Activated CD4-positive, alpha-beta T cell treated with anti-CD3 and anti-CD28 coated beads for 4 hours (primary cell): ENCODE measurements around the gene UNC79.
"Not testable (repeated sequence)": the region's sequence is repeated elsewhere in the genome, so short reads cannot be mapped to it uniquely, and the experiment has no call there.

Experiments
- DNase-seq, 2 donors: peaks; one replicate each; pipeline ENCODE4 v3.0.0-alpha.2; 2020

UNC79 gene

DNA sequence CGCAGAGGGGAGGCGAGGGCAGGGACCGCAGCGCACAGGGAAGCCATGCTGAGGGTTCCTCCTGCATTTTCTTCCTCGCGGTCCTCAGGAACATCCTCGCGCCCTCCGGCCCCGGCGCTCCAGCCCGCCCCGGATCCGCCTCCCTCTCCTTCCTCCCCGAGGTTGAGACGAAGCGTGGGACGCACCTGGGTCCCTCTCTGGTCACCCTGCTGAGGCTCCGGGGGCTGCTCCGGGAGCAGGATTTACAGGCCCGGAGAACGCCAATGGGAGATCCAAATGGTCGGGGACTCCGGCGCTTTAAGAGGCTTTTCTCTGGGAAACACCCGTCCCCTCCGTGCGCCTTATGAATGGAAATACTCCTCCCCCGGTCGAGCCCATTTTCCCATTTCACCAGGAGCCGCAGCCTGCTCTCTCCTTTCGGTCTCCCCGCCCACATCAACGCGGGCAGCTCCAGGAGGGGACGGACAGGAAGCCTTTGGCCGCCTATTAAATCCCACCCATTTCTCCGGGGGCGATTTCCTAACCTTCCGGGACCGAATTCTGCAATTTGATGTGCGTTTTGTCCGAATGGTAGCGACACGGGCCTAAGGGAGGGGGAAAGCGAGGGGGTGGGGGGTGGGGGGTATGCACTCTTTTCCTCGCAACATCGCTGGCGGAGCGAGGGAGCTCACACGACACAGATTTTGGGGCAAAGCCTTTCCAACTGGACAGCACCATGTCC is at the start of gene UNC79:
UNC79 (plus strand) TSS at position 625 of the 721 bp plus-strand sequence; CDS start at position 716, 91 bp downstream.
- no peak for DNase-seq

DNA sequence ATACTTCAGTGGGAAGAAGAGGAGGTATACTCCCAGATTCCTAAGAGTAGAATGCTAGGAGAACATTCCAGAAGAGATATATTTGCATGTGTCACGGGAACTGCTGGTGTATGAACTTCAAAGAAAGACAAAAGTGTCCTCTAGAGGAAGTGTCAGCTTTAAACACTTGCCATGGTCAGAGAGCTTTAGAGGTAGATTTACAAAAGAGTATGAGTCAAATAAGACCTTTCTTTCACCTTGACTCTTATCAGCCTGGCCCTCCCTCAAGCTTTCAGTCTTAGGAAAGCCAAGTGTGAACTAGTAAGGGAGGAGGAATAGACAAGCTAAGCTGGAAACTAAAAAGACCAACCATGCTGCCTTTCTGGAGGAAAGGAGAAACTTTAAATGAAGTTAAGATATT is 49.1 kb upstream of the UNC79 start:
- no peak for DNase-seq

DNA sequence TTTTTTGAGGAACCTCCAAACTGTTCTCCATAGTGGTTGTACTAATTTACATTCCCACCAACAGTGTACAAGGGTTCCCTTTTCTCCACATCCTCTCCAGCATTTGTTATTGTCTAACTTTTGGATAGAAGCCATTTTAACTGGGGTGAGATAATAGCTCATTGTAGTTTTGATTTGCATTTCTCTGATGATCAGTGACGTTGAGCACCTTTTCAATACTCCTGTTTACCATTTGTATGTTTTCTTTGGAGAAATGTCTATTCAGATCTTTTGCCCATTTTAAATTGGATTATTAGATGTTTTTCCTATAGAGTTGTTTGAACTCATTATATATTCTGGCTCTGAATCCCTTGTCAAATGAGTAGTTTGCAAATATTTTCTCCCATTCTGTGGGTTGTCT is 46.5 kb upstream of the UNC79 start:
- not testable (repeated sequence) for DNase-seq

DNA sequence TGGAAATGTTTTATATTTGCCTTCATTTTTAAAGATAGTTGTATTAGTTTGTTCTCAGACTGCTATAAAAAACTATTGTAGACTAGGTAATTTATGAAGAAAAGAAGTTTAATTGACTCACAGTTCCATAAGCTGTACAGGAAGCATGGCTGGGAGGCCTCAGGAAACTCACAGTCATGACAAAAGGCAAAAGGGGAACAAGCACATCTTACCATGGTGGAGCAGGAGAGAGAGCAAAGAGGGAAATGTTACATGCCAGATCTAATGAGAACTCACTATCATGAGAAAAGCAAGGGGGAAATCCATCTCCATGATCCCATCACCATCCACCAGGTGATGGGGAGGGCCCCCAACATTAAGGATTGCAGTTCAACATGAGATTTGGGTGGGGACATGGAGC is 35.5 kb upstream of the UNC79 start:
- DNase-seq, result no peak

DNA sequence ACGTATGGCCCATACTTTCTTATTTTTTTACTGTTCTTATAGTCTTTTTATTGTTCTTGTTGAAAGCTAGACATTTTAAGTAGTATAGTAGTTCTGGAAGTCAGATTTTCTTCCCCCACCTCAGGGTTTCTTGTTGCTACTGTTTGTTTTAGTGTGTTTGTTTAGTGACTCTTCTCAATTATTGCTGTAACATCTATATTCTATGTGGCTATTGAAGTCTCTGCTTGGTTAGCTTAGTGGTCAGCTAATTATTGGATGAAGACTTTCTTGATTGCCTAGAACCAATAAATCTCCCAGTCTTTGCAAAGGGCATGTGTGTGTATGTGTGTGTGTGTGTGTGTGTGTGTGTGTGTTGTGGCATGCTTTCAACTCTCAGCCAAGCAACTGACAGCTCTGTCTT is 34.3 kb upstream of the UNC79 start:
- DNase-seq, result no peak

DNA sequence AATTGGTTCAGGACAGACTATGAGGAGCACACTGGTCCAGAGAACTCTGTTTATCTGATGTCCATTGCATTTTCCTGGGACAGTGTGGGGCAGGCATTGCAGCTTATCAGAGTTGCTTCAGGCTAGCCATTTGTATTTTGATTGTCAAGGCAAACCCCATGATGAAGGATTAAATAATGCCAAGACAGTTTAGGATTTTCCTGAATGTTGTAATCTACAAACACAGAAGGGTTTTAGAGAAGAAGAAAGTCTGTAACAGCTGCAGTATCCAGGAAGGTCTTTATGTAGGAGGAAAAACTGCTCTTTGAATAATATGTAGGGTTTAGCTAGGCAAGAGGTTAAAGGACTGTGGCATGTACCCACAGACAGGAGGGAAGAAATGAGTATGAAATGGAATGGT is 32.2 kb upstream of the UNC79 start:
- DNase-seq, result no peak

DNA sequence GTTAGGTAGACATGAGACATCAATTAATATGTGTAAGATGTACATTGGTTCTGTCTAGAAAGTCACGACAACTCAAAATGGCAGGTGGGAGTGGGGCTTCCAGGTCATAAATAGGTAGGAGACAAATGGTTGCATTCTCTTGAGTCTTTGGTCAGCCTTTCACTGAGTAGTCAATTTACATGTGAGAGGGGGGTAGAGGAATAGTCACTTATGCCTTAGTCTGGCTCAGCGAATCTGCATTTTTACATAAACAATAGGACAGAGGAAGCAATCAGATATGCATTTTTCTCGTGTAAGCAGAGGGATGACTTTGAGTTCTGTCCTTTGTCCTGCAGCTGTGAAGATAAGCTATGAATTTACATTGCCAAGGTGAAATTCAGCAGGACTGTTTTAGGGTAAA is 27.8 kb upstream of the UNC79 start:
- DNase-seq, result no peak

DNA sequence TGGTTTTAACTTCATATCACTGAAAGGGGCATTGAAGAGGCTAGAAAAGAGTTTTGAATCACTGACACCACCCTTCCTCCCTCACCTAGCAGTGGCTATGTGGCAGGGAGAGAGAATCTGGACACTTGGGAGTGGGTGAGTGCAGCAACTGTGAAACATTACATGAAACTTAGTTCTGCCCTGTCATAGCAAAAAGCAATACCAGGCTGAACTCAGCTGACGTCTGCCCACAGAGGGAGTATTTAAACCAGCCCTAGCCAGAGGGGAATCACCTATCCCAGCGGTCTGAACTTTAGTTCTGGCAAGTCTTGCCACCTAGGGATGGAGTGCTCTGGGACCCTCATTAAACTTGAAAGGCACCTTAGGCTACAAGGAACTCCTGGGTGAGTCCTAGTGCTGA is 20.7 kb upstream of the UNC79 start:
- DNase-seq, result no peak

DNA sequence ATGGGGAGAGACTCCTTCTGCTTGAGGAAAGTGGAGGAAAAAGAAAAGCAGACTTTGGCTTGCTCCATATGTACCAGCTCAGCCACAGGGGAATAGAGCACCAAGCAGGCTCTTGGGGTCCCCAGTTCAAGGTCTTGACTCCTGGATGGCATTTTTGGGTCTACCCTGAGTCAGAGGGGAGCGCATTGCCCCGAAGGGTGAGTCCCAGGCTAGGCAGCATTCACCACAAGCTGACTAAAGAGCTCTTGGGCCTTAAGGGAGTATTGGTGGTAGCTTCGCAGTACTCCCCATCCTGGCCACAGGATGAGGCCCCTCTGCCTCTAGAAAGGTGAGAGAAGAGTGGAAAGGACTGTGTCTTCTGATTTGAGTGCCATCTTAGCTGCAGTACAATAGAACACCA is 19.8 kb upstream of the UNC79 start:
- DNase-seq, result no peak

DNA sequence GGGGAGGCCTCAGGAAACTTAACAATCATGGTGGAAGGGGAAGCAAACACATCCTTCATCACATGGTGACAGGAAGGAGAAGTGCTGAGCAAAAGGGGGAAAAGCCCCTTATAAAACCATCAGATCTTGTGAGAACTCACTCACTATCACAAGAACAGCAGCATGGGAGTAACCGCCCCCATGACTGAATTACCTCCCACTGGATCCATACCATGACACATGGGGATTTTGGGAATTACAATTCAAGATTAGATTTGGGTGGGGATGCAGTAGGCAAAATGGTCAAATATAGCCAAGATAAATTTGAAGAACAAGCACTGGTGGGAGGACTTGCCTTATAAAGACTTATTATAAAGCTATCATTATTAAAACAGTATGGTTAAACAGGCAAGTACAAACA is 5.6 kb upstream of the UNC79 start:
- DNase-seq, result not testable (repeated sequence)

DNA sequence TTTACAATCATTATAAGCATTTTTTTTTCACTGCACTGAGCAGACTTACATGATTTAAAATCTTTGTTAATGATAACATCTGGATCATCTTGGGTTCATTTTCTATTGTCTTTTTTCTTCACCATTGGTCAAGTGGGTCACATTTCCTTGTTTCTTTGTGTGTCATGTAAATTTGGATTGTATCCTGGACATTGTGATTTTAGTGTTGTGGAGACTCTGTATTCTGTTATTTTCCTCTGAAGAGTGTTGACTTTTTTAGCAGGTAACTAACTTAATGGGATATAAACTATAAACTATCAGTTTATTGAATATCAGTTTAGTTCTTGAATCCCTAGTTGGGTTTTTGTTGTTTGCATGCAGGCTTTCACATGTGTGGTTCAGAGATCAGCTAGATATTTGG is 4.0 kb upstream of the UNC79 start:
- no peak for DNase-seq

DNA sequence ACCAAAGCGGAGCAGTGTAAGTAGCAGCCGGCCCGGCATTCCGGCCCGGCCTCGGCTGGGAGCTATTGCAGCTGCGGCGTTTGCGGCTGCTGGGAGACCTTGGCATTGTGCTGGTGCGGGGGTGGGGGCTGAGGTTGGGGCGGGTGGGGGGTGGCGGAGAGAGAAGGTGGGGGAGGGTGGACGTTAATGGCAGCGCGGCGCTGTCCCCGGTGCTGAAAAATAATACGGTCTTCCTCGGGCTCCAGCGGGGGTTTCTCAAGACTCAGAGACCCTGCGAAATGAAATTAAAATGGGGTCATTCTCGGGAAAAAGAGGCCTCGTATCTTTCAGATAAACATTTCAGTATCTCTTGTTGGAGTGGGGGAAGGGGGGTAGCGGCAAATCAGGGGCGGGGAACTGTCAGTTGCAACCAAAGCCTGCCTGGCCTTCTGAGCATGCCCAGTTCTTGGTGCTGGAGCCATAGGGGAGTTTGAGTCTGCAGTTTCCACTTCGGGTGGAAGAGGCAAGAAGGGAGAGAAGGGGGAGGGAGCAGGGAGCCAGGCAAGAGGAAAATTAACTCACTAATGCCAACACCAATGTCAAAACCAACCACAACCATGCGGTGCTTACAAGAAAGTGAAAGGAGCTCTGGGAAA is 414 bp downstream of the UNC79 start:
- no peak for DNase-seq

DNA sequence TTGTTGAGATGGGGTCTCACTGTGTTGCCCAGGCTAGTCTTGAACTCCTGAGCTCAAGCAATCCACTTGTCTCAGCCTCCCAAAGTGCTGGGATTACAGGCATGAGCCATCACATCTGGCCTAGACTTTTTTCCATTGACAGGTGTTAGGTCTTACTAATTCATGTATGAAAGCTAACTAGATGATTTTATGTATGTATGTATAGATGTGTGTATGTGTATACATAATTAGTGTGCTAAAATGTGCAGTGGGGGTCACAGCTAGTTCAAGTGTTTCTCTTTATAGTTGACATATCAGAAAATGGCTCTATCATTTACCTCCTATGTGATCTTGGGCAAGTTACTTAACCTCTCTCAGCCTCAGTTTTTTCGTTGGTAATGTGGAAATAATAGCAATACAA is 23.5 kb downstream of the UNC79 start:
- no peak for DNase-seq

DNA sequence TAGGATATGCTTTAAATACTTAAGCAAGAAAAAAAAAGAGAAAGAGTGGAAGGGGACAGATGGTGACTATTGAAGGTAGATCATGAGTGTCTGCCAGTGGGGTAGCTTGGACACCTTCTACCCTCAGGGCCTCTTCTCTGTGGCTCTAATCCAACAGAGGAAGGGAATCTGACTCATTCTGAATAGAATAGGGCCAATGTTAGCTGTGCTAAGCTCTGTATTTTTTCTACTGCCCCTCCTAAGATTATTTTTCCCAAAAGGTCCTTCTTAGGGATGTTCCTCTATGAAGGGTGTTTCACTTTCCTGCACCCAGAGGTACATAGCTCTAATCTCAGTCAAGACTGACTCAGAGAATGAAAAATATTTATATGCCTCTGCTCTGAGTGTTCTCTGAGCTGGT is 25.6 kb downstream of the UNC79 start:
- no peak for DNase-seq

DNA sequence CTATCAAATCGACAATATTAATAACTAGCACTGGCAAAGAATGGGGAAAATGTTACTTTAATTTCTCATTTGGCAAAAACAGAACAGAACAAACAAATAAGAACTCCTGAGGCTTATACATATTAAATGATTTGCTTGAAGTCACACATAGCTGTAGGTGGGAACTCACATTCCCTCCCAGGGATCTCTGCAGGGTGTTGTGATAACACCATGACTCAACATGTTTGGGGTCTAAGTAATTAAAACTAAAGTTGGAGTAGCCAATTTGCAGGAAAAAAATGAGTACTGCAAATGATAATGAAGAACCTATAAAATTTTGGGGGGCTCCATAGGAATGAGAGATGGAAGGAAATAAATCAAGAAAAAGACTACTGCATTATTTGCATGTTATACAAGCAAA is 27.5 kb downstream of the UNC79 start:
- no peak for DNase-seq

DNA sequence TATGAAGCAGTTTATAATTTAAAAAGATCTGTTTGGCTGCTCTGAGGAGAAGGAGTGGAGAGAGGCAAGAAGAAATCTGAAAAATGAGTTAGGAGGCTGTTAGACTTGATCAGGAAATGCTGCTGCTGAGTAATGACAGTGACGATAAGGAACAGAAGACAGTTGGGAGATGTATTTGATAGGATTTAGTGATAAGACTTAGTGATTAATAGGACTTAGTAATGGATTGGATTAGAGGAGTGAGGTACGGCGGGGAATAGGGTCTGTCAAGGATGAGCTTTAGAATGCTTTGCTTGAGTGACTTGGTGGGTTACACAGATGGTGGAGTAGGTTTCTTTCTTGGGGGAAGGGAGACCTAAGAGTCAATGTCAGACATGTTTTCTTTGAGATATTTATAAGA is 31.7 kb downstream of the UNC79 start:
- no peak for DNase-seq

DNA sequence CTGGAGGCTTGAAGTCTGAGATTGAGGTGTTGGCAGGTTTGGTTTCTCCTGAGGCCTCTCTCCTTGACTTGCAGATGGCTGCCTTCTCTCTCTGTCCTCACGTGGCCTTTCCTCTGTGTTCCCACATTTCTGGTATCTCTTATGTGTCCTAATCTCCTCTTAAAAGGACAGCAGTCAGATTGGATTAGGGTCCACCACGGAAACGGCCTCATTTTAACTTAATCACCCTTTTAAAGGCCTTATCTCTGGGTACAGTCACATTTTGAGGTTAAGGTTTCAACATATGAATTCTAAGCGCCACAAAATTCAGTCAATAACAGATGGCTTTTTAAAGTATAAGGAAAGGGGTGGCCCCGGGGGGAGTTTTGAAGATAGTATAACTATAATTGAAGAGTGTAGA is 33.5 kb downstream of the UNC79 start:
- no peak for DNase-seq

DNA sequence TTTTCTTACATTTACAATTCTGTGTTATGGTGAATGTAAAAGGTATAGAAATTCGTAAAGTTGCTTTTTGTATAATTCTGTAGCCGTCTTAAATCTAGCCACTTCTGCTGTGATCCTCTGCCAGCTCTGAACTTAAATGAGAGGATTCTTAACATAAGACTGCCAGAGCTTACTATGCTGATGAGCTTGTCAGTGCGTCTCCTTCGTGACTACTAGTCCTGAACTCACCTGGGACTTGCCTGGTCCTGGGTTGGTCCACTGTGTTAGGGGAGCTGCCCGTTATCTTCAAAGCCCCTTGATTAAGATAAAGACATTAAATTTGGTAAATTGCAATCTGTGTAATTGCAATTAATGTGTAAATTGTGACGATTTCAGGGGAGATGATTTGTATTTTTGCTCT is 44.7 kb downstream of the UNC79 start:
- no peak for DNase-seq

DNA sequence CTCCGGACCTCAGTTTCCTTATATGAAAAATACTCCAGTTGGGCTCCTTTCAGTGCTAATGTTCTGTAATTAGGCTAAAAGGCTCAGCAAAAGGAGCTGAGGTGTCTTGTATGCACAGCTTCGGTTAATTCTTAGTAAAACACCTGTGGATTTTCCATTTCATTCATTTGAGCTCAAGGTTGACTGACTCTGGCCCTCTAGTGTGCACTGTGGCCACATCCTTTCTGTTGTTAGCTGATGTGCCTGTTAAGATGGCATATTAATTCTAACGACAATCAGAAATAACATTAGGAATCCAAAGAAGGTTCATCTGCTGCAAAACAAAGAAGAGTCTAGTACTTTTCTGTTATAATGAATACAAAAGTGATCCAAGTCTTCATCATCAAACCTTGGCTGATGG is 45.6 kb downstream of the UNC79 start:
- DNase-seq, result no peak

DNA sequence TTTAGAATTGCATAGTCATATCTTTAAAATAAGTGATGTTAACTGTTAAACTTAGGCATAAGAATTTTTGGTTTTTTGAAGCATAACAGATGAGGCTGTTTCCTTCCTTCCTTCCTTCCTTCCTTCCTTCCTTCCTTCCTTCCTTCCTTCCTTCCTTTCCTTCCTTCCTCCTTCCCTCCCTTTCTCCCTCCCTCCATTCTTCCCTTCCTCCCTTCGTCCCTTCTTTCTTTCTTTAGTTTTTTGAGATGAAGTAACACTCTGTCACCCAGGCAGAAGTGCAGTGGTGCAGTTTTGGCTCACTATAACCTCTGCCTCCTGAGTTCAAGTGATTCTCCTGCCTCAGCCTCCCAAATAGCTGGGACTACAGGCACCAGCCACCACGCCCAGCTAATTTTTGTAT is 48.3 kb downstream of the UNC79 start:
- not testable (repeated sequence) for DNase-seq

DNA sequence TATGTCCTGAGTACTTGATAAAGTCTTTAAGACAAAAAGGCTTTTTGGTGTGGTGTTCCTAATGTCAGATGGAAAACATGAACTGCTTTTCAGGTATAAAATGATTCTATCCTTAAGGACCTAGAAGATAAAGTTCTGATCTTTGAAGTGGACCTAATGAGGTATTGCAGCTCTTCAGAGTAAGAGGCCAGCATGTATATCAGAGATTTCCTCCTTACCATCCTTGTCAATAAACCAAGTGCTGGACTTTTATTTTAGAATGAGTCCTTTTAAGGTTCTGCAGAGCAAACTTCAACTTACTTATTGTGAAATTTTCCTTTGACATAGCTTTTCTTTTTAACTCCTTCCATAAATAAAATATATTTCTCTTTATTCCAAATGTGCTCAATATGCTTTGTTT is 50.1 kb downstream of the UNC79 start:
- DNase-seq, result no peak

DNA sequence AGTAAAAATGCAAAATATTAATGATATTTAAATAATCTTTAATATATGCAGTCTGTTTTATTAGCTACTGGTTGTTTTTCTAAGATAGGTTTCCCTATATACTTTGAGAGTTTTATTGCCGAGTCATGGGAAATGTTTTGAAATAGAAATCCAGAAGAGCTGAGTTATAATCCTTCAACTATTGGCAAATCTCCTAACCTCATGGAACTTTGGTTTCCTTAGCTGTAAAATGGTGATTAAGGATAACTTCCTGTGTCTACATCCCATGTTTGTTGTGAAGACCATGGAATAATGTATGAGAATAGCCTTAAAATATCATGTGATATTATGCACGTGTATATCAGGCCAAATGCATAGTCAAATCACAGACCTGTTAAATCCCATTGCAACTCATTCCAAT is 51.0 kb downstream of the UNC79 start:
- DNase-seq, result no peak

DNA sequence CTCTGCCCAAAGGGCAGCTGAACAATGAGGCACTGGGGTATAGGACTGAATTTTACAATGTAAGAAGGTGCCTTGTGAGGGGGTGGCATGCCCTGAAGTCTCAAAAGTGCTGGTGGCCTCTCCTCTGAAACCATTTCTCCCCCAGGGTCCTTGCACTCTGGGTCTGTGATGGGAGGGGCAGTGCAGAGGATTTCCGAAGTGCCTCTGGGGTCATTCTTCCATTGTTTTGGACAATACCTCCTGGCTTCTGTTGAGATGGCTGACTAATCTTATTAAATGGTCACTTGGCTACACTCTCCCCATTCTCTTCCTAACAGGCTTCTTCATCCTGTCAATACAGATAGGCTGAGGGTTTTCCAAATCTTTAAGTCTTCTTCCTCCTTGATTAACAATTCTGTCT is 59.3 kb downstream of the UNC79 start:
- no peak for DNase-seq

DNA sequence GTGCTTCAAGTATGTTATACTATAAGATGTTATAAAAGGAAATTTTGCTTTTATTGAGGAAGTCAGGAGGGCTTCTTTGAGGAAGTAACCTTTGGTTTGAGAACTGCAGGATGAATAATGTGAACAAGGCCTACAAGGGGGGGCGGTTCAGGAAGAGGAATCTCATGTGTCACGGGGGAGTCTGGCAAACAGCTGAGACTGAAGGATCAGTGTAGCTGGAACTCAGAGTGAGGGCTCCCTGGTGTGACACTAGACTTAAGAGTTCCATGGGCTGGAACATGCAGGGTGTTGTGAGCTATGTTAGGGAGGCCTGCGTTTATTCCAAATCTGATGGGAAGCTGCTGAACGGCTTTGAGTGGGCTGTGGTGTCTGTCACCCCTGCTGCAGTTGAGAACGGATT is 62.3 kb downstream of the UNC79 start:
- no peak for DNase-seq

DNA sequence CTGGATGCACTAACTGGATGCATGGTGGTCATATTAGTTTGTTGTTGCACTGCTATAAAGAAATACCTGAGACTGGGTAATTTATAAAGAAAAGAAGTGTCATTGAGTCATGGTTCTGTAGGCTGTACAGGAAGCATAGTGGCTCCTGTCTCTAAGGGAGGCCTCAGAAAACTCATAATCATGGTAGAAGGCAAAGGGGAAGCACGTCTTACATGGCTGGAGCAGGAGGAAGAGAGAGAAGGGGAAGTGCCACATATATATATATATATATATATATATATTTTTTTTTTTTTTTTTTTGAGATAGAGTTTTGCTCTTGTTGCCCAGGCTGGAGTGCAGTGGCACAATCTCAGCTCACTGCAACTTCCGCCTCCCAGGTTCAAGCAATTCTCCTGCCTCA is 62.9 kb downstream of the UNC79 start:
- DNase-seq, result not testable (repeated sequence)
